ENCODE data around the gene ROR1. TPM values are rescaled to one million over a fixed set of nuclear protein-coding genes. Genes with fewer than 3 reads are reported as not detected.

Gene ROR1
- total and polyA plus RNA-seq, 9 of the 15 experiments (the other 6 are each of a cell fraction or from before 2014, with no cell fraction given) = 0.02 TPM; not detected in 8

DNA sequence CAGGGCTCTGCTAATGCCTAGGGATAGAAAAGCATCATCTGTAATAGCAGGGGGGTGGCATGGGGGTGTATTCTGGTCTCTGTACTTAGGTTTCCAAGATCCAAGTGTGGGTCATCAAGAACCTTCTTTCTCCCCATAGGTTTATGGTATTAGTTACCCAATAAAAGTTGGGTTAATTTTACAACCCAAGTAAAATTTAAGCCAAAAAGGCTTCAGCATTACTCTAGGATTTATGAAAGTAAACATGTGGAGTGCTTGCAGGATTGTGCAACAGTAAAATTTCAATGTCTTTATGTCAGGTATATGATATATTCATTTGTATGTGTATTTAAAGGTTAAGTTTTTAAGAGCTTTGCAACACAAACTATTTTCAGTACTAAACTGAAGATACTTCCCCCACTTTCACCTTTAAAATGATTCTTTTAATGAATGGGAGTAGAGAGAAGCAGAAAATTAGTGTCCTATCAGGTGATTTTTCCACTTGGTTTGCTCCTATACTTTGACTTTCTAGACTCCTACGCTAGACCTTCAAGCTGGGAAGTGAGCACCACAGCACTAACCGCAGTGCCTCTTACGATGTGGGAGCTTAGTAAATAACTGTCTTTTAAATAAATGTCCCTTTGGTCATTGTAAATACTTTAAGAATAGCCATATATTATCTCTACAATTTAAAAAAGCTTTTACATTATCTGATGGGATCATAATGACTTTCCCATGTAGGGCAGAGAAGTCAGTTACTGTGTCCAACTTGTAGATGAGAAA is 361.8 kb downstream of the ROR1 start:
- Histone ChIP-seq H3K4me3 (no peak overlapping the region), H4K20me1 (replicated peaks; ENCODE audit: control insufficient read depth, insufficient read depth, low read length) (no peaks in the 10 kb centered on the region), H3K36me3 (ENCODE audit: control insufficient read depth, insufficient read depth, low read length) (no peaks in the 10 kb centered on the region), H3K79me2 (ENCODE audit: control insufficient read depth, insufficient read depth, low read length) (no peaks in the 10 kb centered on the region), H3K4me2 (ENCODE audit: insufficient read depth, low read length) (no peak overlapping the region), H3K4me1 (replicated peaks in 1 of 2; ENCODE audit: control insufficient read depth in 2 of 2, insufficient read depth in 2 of 2, low read length in 2 of 2) (no peaks in the 10 kb centered on the region), H3K27ac (ENCODE audit: extremely low read depth, low read depth, low read length) (no peak overlapping the region), H2AFZ (ENCODE audit: low read depth, low read length) (no peak overlapping the region), H3K9me1 (ENCODE audit: control insufficient read depth, insufficient read depth, low read length) (no peaks in the 10 kb centered on the region), H3K9me3 (replicated peaks; ENCODE audit: control insufficient read depth, insufficient read depth, low read depth, low read length) (no peaks in the 10 kb centered on the region), H3K27me3 (ENCODE audit: control insufficient read depth in 2 of 2, insufficient read depth in 2 of 2, low read length in 2 of 2) (peaks cover 0 to 4% of the 10 kb centered on the region in 2 experiments; a peak in 2 of 5 replicates), H3K9ac (ENCODE audit: insufficient read depth in 1 of 2, low read depth in 2 of 2, low read length in 2 of 2) (no peak overlapping the region)
- WGBS (ENCODE audit: insufficient coverage, low coverage, missing lambda C conversion rate) = 0% methylated on average over 3 of the region's 3 CpGs
- 0 out of 2 replicates have a peak, but pooled peaks have one; percentile 21 for TF ChIP-seq CEBPB (tag; IDR thresholded peaks at IDR 0.05)
- no peak for TF ChIP-seq HDGF (IDR thresholded peaks at IDR 0.05)
- POLR2A ChIA-PET = no interaction called here
- FAIRE-seq (no peak), DNase-seq (ENCODE audit: extremely low read depth in 1 of 4, low spot score in 3 of 4) (no peak), ATAC-seq (no peak)
- intact Hi-C loops (cut with micrococcal nuclease) = loop anchor here (10.0 kb wide), 2 partner anchors 109 to 221 kb away; no protein-coding TSS in a partner anchor
- CTCF ChIA-PET (ENCODE audit: low intra/inter-chr PET ratio) = no interaction called here
- in situ Hi-C loops (cut with MboI) = no loop called here
- no TSS peak for BruUV-seq (replicated peaks)

- Histone ChIP-seq H3K79me2 (ENCODE audit: control insufficient read depth, insufficient read depth, low read length) (no peaks in the 10 kb centered on the region), H3K4me3 (no peak overlapping the region), H3K9ac (ENCODE audit: insufficient read depth in 1 of 2, low read depth in 2 of 2, low read length in 2 of 2) (no peak overlapping the region), H4K20me1 (replicated peaks; ENCODE audit: control insufficient read depth, insufficient read depth, low read length) (no peaks in the 10 kb centered on the region), H3K4me1 (replicated peaks in 1 of 2; ENCODE audit: control insufficient read depth in 2 of 2, insufficient read depth in 2 of 2, low read length in 2 of 2) (no peaks in the 10 kb centered on the region), H3K27me3 (ENCODE audit: control insufficient read depth in 2 of 2, insufficient read depth in 2 of 2, low read length in 2 of 2) (peaks cover 0 to 4% of the 10 kb centered on the region in 2 experiments; a peak in 2 of 5 replicates), H2AFZ (ENCODE audit: low read depth, low read length) (no peak overlapping the region), H3K36me3 (ENCODE audit: control insufficient read depth, insufficient read depth, low read length) (no peaks in the 10 kb centered on the region), H3K27ac (ENCODE audit: extremely low read depth, low read depth, low read length) (no peak overlapping the region), H3K9me3 (replicated peaks; ENCODE audit: control insufficient read depth, insufficient read depth, low read depth, low read length) (no peaks in the 10 kb centered on the region), H3K9me1 (ENCODE audit: control insufficient read depth, insufficient read depth, low read length) (no peaks in the 10 kb centered on the region), H3K4me2 (ENCODE audit: insufficient read depth, low read length) (no peak overlapping the region)
- BruUV-seq (replicated peaks) = no TSS peak
- 8% methylated on average over 4 of the region's 5 CpGs for WGBS (ENCODE audit: insufficient coverage, low coverage, missing lambda C conversion rate)
- ATAC-seq = no peak
- FAIRE-seq = no peak
- in situ Hi-C loops (cut with MboI) = no loop called here
- ChIA-PET POLR2A (no interaction called here), CTCF (ENCODE audit: low intra/inter-chr PET ratio) (no interaction called here)
- DNase-seq (ENCODE audit: extremely low read depth in 1 of 4, low spot score in 3 of 4) = no peak
- intact Hi-C loops (cut with micrococcal nuclease) = loop anchor here (10.0 kb wide), 2 partner anchors 109 to 221 kb away; no protein-coding TSS in a partner anchor
- no peak for TF ChIP-seq ZNF143 (CRISPR knock-in tag; IDR thresholded peaks at IDR 0.05)
- TF ChIP-seq SREBF1 (IDR thresholded peaks at IDR 0.05; ENCODE audit: borderline replicate concordance, low read depth, low read length) = no peak
- no peak for TF ChIP-seq NFE2L1 (tag; IDR thresholded peaks at IDR 0.05; ENCODE audit: borderline replicate concordance, low read depth)
- TF ChIP-seq, protein P1, sequence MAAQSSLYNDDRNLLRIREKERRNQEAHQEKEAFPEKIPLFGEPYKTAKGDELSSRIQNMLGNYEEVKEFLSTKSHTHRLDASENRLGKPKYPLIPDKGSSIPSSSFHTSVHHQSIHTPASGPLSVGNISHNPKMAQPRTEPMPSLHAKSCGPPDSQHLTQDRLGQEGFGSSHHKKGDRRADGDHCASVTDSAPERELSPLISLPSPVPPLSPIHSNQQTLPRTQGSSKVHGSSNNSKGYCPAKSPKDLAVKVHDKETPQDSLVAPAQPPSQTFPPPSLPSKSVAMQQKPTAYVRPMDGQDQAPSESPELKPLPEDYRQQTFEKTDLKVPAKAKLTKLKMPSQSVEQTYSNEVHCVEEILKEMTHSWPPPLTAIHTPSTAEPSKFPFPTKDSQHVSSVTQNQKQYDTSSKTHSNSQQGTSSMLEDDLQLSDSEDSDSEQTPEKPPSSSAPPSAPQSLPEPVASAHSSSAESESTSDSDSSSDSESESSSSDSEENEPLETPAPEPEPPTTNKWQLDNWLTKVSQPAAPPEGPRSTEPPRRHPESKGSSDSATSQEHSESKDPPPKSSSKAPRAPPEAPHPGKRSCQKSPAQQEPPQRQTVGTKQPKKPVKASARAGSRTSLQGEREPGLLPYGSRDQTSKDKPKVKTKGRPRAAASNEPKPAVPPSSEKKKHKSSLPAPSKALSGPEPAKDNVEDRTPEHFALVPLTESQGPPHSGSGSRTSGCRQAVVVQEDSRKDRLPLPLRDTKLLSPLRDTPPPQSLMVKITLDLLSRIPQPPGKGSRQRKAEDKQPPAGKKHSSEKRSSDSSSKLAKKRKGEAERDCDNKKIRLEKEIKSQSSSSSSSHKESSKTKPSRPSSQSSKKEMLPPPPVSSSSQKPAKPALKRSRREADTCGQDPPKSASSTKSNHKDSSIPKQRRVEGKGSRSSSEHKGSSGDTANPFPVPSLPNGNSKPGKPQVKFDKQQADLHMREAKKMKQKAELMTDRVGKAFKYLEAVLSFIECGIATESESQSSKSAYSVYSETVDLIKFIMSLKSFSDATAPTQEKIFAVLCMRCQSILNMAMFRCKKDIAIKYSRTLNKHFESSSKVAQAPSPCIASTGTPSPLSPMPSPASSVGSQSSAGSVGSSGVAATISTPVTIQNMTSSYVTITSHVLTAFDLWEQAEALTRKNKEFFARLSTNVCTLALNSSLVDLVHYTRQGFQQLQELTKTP (IDR thresholded peaks at IDR 0.05; ENCODE audit: low read depth in 1 of 2, partially characterized antibody in 2 of 2) = no peak
- TF ChIP-seq ZC3H8 (IDR thresholded peaks at IDR 0.05) = no peak
- no peak for TF ChIP-seq ZSCAN29 (IDR thresholded peaks at IDR 0.05)
- no peak for TF ChIP-seq STAT5A (IDR thresholded peaks at IDR 0.05; ENCODE audit: borderline replicate concordance, low read length)
- no peak for TF ChIP-seq ETV6 (IDR thresholded peaks at IDR 0.05; ENCODE audit: borderline replicate concordance in 1 of 2, low read depth in 2 of 2, low read length in 1 of 2)
- no peak for TF ChIP-seq ETV6 (CRISPR knock-in tag; IDR thresholded peaks at IDR 0.05; ENCODE audit: borderline replicate concordance)
- no peak for TF ChIP-seq SREBF2 (CRISPR knock-in tag; IDR thresholded peaks at IDR 0.05)
- TF ChIP-seq DDX20 (tag; IDR thresholded peaks at IDR 0.05; ENCODE audit: low read depth) = no peak
These were observed 362.5 kb downstream of the ROR1 start for GRCh38 chr1:64136296-64136695.
